Fibroblast of upper back skin (primary cell): ENCODE measurements around the gene ANKRD44.
"Not testable (repeated sequence)": the region's sequence is repeated elsewhere in the genome, so short reads cannot be mapped to it uniquely, and the experiment has no call there.

Source experiments
- DNase-seq: peaks from one replicate; pipeline ENCODE4 v3.0.0-alpha.2; 2013

Gene ANKRD44

GRCh38 chr2:197315371-197315770 lies 4.8 kb upstream of the ANKRD44 start:
- no peak for DNase-seq

- no peak for DNase-seq
These were observed 1.6 kb upstream of the ANKRD44 start for GRCh38 chr2:197312186-197312585.

GRCh38 chr2:197311421-197312033 lies 947 bp upstream of the ANKRD44 start:
- no peak for DNase-seq

- no peak for DNase-seq
These were observed 424 bp upstream of the ANKRD44 start for GRCh38 chr2:197310987-197311420.

- DNase-seq, result no peak
These were observed 819 bp downstream of the ANKRD44 start for GRCh38 chr2:197309691-197310231.

- DNase-seq, result no peak
These were observed 1.4 kb downstream of the ANKRD44 start for GRCh38 chr2:197308996-197309690.

- DNase-seq, result no peak
These were observed 2.0 kb downstream of the ANKRD44 start for GRCh38 chr2:197308585-197308984.

- DNase-seq, result no peak
These were observed 2.6 kb downstream of the ANKRD44 start for GRCh38 chr2:197307933-197308521.

GRCh38 chr2:197307236-197307932 lies 3.2 kb downstream of the ANKRD44 start:
- no peak for DNase-seq

GRCh38 chr2:197306696-197307040 lies 3.9 kb downstream of the ANKRD44 start:
- no peak for DNase-seq

- DNase-seq, result no peak
These were observed 4.4 kb downstream of the ANKRD44 start for GRCh38 chr2:197306024-197306695.

- DNase-seq, result no peak
These were observed 6.0 kb downstream of the ANKRD44 start for GRCh38 chr2:197304556-197305011.

- DNase-seq, result no peak
These were observed 10.4 kb downstream of the ANKRD44 start for GRCh38 chr2:197300139-197300538.

- DNase-seq, result no peak
These were observed 12.0 kb downstream of the ANKRD44 start for GRCh38 chr2:197298609-197299008.

GRCh38 chr2:197297772-197298318 lies 12.7 kb downstream of the ANKRD44 start:
- DNase-seq, result no peak

GRCh38 chr2:197297266-197297665 lies 13.3 kb downstream of the ANKRD44 start:
- no peak for DNase-seq

- no peak for DNase-seq
These were observed 13.7 kb downstream of the ANKRD44 start for GRCh38 chr2:197296835-197297234.

GRCh38 chr2:197294260-197294659 lies 16.3 kb downstream of the ANKRD44 start:
- no peak for DNase-seq

- DNase-seq, result no peak
These were observed 17.1 kb downstream of the ANKRD44 start for GRCh38 chr2:197293252-197294007.

GRCh38 chr2:197292619-197293018 lies 18.0 kb downstream of the ANKRD44 start:
- no peak for DNase-seq

GRCh38 chr2:197287596-197287932 lies 23.0 kb downstream of the ANKRD44 start:
- not testable (repeated sequence) for DNase-seq
